GM18909 (cell line): Measurements from ENCODE around the gene RPL39L.
"Not testable (repeated sequence)": the region's sequence is repeated elsewhere in the genome, so short reads cannot be mapped to it uniquely, and the experiment has no call there.

Source experiments
- ATAC-seq: cut with Tn5 transposase; IDR thresholded peaks from one replicate; pipeline ENCODE4 v1.9.1; 2021; ENCODE audit warnings: mild to moderate bottlenecking; ENCODE audit not compliant: unreplicated experiment, poor library complexity

Gene RPL39L

GRCh38 chr3:187145149-187145895 is 6.0 kb upstream of the RPL39L start:
- no peak for ATAC-seq

- ATAC-seq: no peak
Measured at GRCh38 chr3:187139895-187140253, 578 bp upstream of the RPL39L start.

- ATAC-seq: no peak
Measured at GRCh38 chr3:187136936-187137335, 2.4 kb downstream of the RPL39L start.

DNA sequence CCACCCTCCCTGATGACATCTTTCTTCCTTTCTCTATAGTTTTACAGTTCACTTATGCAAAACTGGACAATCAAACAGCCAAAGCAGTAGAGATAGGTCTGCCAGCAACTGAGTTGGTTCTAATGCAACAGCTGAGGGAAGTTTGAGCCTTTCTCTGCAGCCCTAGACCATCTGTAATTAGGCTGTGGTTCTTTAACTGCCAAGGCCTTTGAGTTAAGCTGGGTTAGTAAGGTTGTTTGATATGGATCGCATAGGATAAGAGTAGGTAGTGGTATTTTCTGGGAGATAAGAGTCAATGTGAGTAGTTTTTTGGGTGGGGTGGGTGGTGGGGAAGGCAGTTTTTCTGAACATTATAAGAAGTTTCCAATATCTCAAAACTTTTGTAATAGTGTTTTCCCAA is 3.0 kb downstream of the RPL39L start:
- ATAC-seq: no peak

GRCh38 chr3:187135172-187135690 is 4.1 kb downstream of the RPL39L start:
- ATAC-seq: not testable (repeated sequence)

DNA sequence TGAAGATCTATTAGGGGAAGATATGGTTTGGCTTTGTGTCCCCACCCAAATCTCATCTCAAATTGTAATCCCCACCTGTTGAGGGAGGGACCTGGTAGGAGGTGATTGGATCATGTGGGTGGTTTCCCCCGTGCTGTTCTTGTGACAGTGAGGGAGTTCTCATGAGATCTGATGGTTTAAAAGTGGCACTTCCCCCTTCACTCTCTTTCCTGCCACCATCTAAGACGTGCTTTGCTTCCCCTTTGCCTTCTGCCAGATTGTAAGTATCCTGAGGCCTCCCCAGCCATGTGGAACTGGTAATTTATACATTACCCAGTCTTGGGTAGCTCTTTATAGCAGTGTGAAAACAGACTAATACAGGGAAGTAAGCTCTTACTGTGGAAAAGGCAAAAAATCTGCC is 6.1 kb downstream of the RPL39L start:
- not testable (repeated sequence) for ATAC-seq

DNA sequence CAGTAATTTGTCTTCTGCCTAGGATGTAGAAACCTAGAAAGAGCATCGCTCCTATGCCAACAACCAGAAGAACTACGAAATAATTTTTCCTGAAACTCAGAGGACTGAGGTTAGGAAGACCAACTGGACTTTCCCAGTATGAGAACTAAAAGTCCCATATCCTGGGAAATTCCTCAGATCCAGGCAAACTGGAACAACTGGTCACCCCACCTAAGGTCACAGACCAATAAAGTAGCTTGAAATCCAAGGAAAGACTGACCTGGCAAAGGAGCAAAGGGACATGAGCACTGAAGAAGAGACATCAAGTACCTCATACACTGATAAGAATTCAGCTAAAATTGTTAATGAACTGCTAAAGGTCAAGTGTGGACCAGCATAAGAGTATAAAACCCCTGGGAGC is 6.6 kb downstream of the RPL39L start:
- no peak for ATAC-seq

- ATAC-seq: no peak
Measured at GRCh38 chr3:187131981-187132380, 7.3 kb downstream of the RPL39L start.

- ATAC-seq: peak; percentile 92
Measured at GRCh38 chr3:187130346-187131066, 8.8 kb downstream of the RPL39L start.

DNA sequence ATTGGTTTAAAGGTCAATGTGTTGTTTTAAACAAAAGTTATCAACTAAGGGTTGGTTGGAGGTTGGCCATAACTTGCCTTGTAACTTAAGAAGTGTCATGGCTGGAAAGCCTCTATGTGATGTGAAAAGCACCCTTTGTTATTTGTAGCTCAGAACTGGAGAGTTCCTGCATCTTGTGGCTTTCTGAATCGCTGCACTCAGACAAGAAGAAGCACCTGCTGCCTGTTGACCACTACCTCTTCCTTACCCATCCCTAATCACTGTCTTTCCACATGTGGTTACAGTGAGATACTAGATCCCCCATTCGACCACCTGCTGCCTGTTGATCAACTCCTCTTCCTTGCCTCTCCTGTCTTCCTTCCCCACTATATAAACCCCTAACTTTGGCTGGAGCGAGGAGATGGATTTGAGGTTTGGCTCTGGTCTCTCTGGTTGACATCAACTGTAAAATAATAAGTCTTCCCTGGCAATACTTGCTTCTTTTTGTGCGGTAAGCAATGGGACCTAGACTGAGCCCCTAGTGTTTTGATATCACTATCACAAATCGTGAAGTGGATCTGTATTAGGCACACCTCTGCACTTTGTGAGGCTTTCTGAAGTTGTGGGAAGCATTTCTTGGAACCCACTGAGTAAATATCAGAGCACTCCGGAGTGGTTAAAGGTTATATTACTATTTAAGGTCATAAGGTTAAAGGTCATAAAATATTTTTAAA is 13.8 kb downstream of the RPL39L start:
- ATAC-seq: peak; percentile 74

DNA sequence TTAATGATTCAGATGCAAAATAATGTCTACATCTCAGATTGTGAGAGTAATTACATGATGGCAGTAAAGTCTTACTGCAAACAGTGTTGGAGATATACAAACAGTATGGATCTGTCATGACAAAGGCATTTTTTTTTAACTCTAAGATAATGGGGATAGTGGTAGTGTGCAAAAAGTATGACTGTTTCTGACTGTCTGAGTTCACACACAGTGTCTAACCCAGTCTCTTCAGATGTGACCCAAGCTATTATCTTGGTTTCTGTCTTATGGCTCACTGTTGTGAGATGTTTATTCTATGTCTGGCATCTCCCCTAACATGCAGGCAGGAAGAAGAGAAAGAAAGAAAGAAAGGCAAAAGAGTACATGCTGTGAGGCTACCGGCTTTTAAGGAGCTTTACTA is 17.0 kb downstream of the RPL39L start:
- no peak for ATAC-seq

GRCh38 chr3:187120326-187120725 is 19.0 kb downstream of the RPL39L start:
- ATAC-seq: no peak

- no peak for ATAC-seq
Measured at GRCh38 chr3:187114511-187114910, 24.8 kb downstream of the RPL39L start.

- ATAC-seq: no peak
Measured at GRCh38 chr3:187112934-187113793, 26.1 kb downstream of the RPL39L start.

DNA sequence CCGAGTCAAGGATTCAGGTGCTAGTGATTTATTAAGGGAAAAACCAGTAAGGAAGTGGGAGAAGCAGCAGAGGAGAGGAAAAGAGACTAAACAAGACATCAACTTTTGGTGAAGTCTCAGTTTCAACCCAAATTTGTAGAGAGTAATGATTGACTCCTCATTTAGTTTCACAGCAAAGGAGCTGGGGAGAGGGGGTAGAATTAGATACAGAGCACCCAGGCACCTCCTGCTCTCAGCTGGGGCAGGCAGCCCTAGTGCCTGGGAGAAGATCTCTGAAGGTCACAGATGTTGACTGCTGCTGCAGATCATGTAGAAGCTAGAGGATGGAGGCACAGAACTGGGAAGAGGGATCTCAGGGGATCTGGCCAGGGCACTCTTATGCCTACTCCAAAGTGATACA is 29.1 kb downstream of the RPL39L start:
- ATAC-seq: no peak

DNA sequence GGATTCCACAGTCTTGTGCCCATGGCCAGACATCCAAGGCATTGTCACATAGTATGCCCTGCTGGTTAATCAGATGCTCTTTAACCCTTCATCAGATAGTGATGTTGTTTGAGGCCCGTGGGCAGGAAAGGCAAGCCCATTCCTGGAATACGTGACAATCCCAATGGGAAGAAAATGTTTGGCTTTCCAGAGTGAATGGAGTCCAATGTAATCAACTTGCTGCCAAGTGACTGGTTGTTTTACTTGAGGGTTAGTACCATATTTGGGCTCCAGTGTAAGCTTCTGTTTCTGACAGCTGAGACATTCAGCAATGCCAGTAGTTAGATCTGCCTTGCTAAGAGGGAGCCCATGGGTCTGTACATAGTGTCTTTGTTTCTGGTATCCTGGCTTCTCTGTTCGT is 31.3 kb downstream of the RPL39L start:
- ATAC-seq: no peak

DNA sequence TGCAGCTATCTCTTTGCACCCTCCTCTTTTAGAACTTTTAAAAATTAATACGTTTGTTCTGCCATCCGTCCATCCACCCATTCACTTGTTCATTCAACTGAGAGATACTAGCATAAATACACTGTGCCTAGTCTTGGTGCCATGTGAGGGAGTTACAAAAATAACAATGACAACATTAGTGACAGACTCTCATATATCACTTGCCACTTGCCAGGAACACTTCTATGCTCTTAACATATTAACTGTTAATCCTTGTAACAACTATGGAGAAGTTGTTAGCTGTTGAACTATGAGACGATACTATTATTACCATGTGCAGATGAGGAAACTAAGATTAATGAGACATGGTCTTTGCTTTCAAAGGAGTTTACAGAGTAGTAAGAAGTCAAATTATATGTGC is 33.6 kb downstream of the RPL39L start:
- ATAC-seq: no peak

DNA sequence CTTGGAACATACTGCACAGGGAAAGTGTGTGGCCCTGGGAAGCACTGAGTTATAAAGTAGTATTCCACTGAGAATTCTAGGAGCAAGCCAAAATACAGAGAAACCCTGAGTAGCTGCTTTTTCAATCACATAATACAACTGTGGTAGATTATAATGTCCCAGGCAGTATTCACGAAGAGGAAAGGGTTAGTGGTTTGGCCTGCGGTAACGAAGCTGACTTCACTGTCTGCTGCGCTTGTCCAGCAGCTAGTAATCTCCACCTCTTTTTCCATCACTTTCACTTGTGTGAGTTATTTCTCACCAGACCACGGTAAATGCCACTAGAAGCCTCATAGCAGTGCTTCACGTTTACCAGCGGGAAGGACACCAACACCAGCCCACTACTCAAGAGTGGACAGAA is 34.4 kb downstream of the RPL39L start:
- no peak for ATAC-seq

- ATAC-seq: no peak
Measured at GRCh38 chr3:187104342-187104741, 35.0 kb downstream of the RPL39L start.

- no peak for ATAC-seq
Measured at GRCh38 chr3:187103251-187103650, 36.0 kb downstream of the RPL39L start.
